Stimulated activated CD8-positive, alpha-beta memory T cell treated with anti-CD3 and anti-CD28 coated beads, Interleukin-7, amount 100 ng/mL, for 48 hours (primary cell): ENCODE results near the gene OR5AU1.

Experiments
- DNase-seq, 2 donors: peaks; one replicate each; pipeline ENCODE4 v3.0.0-alpha.2; 2020; ENCODE audit warnings: low read depth in 1 of 2; ENCODE audit errors: extremely low read depth in 1 of 2

Gene OR5AU1

GRCh38 chr14:21155963-21156362, at the start of gene OR5AU1:
Gene OR5AU1, minus strand, starts transcription at chr14:21156063. Its CDS starts 191 bp downstream, at chr14:21155872.
- DNase-seq: no peak

- DNase-seq: no peak
Observed at GRCh38 chr14:21205026-21205677, 49.3 kb upstream of the OR5AU1 start.

- DNase-seq: no peak
Observed at GRCh38 chr14:21204167-21205025, 48.5 kb upstream of the OR5AU1 start.

- no peak for DNase-seq
Observed at GRCh38 chr14:21203470-21204166, 47.8 kb upstream of the OR5AU1 start.

- DNase-seq: no peak
Observed at GRCh38 chr14:21202463-21203358, 46.8 kb upstream of the OR5AU1 start.

- DNase-seq: no peak
Observed at GRCh38 chr14:21201732-21202462, 46.0 kb upstream of the OR5AU1 start.

GRCh38 chr14:21200752-21201461, 45.0 kb upstream of the OR5AU1 start:
- no peak for DNase-seq

GRCh38 chr14:21199611-21200560, 44.0 kb upstream of the OR5AU1 start:
- DNase-seq: no peak

GRCh38 chr14:21197418-21198205, 41.7 kb upstream of the OR5AU1 start:
- no peak for DNase-seq

- DNase-seq: no peak
Observed at GRCh38 chr14:21194597-21194996, 38.7 kb upstream of the OR5AU1 start.

- DNase-seq: no peak
Observed at GRCh38 chr14:21192875-21193535, 37.1 kb upstream of the OR5AU1 start.

GRCh38 chr14:21192447-21192822, 36.6 kb upstream of the OR5AU1 start:
- no peak for DNase-seq

GRCh38 chr14:21191809-21192446, 36.1 kb upstream of the OR5AU1 start:
- DNase-seq: peak; percentile 26 to 57

- no peak for DNase-seq
Observed at GRCh38 chr14:21191261-21191808, 35.5 kb upstream of the OR5AU1 start.

- no peak for DNase-seq
Observed at GRCh38 chr14:21185491-21185890, 29.6 kb upstream of the OR5AU1 start.

- DNase-seq: no peak
Observed at GRCh38 chr14:21184254-21184653, 28.4 kb upstream of the OR5AU1 start.
